HCT116 (cell line): ENCODE measurements around the gene VMAC.
"Not testable (repeated sequence)": the region's sequence is repeated elsewhere in the genome, so short reads cannot be mapped to it uniquely, and the experiment has no call there.

Experiments used
- ELF1 ChIP-seq: IDR thresholded peaks from 2 replicates; pipeline ENCODE4 v1.6.1; 2012; ENCODE audit warnings: low read depth, borderline replicate concordance
- EZH2 ChIP-seq: fragments of 200-600 bp; sonication (generic); IDR thresholded peaks from 2 replicates; pipeline ENCODE4 v1.6.1; 2017; ENCODE audit warnings: antibody characterized with exemption, mixed run types
- EZH2phosphoT487 ChIP-seq: fragments of 200-600 bp; IDR thresholded peaks from 2 replicates; pipeline ENCODE4 v1.6.1; 2018; ENCODE audit warnings: antibody characterized with exemption, borderline replicate concordance
- POLR2A ChIP-seq: IDR thresholded peaks from 2 replicates; pipeline ENCODE4 v1.7.0; 2011; ENCODE audit warnings: borderline replicate concordance; ENCODE audit not compliant: insufficient read depth, insufficient read length; ENCODE audit errors: extremely low read depth
- POLR2AphosphoS5 ChIP-seq: IDR thresholded peaks from 2 replicates; pipeline ENCODE4 v1.6.1; 2011; ENCODE audit warnings: mild to moderate bottlenecking, low read depth, low read length, moderate library complexity
- SP1 ChIP-seq: IDR thresholded peaks from 2 replicates; pipeline ENCODE4 v1.6.1; 2012; ENCODE audit warnings: low read depth
- ZBTB33 ChIP-seq: IDR thresholded peaks from 2 replicates; pipeline ENCODE4 v1.6.1; 2011; ENCODE audit warnings: mild to moderate bottlenecking, low read length, moderate library complexity; ENCODE audit not compliant: insufficient replicate concordance; ENCODE audit errors: extremely low read depth
- ZNF274 ChIP-seq: fragments of 200-500 bp; sonication (Bioruptor generic); IDR thresholded peaks from 2 replicates; pipeline ENCODE4 v1.6.1; 2014; ENCODE audit warnings: mild to moderate bottlenecking, low read depth, low read length, inconsistent platforms
- TF ChIP-seq, protein P1 (sequence below), 3 experiments: fragments of 200-600 bp in 1 of 3; sonication (generic) in 1 of 3; IDR thresholded peaks in 2 of 3; conservative IDR thresholded peaks in 1 of 3; 2 replicates each; pipeline ENCODE4 v1.5.1; 2012 to 2017; ENCODE audit warnings: low read depth in 2 of 3, low read length in 2 of 3, antibody characterized with exemption in 1 of 3, borderline replicate concordance in 1 of 3, control low read depth in 1 of 3, mild to moderate bottlenecking in 1 of 3, mixed read lengths in 1 of 3, mixed run types in 1 of 3, moderate library complexity in 1 of 3; ENCODE audit not compliant: insufficient read depth in 1 of 3
- TF ChIP-seq, protein P2 (sequence below): IDR thresholded peaks from 2 replicates; pipeline ENCODE4 v1.6.1; 2012

DNA sequence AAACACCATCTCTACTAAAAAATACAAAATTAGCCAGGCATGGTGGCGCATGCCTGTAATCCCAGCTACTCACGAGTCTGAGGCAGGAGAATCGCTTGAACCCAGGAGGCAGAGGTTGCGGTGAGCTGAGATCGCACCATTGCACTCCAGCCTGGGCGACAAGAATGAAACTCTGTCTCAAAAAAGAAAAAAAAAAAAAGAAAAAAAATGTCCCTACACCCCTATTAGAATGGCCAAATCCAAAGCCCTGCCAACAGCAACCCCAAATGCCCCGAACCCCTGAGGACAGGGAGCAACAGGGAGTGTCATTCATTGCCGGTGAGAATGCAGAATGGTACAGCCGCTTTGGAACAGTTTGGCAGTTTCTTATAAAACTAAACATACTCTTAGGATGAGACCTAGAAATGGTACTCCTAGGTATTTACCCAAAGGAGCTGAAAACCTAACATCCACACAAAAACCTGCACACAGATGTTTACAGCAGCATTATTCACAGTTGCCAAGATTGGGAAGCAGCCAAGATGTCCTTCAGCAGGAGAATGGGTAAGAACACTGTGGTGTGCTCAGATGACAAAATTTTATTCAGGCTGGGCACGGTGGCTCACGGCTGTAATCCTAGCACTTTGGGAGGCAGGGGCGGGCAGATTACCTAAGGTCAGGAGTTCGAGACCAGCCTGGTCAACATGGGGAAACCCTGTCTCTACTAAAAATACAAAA is 21.4 kb upstream of the VMAC start:
- TF ChIP-seq EZH2, ZBTB33, POLR2AphosphoS5, SP1, ZNF274, POLR2A, EZH2phosphoT487, ELF1: not testable (repeated sequence)
- TF ChIP-seq, protein P1, sequence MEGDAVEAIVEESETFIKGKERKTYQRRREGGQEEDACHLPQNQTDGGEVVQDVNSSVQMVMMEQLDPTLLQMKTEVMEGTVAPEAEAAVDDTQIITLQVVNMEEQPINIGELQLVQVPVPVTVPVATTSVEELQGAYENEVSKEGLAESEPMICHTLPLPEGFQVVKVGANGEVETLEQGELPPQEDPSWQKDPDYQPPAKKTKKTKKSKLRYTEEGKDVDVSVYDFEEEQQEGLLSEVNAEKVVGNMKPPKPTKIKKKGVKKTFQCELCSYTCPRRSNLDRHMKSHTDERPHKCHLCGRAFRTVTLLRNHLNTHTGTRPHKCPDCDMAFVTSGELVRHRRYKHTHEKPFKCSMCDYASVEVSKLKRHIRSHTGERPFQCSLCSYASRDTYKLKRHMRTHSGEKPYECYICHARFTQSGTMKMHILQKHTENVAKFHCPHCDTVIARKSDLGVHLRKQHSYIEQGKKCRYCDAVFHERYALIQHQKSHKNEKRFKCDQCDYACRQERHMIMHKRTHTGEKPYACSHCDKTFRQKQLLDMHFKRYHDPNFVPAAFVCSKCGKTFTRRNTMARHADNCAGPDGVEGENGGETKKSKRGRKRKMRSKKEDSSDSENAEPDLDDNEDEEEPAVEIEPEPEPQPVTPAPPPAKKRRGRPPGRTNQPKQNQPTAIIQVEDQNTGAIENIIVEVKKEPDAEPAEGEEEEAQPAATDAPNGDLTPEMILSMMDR (IDR thresholded peaks at IDR 0.05 in 2 of 3, conservative IDR thresholded peaks at IDR 0.05 in 1 of 3; ENCODE audit: borderline replicate concordance in 1 of 3, insufficient read depth in 1 of 3, low read depth in 2 of 3, low read length in 2 of 3) = not testable (repeated sequence)
- TF ChIP-seq, protein P2, sequence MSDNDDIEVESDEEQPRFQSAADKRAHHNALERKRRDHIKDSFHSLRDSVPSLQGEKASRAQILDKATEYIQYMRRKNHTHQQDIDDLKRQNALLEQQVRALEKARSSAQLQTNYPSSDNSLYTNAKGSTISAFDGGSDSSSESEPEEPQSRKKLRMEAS = not testable (repeated sequence)
